ENCODE results near the gene INPP5J. TPM values are rescaled to one million over a fixed set of nuclear protein-coding genes. Genes with fewer than 3 reads are reported as not detected.
"Not testable (repeated sequence)": the region's sequence is repeated elsewhere in the genome, so short reads cannot be mapped to it uniquely, and the experiment has no call there.

Gene INPP5J
- total RNA-seq, 2 donors from 2014 or later = 0.29 to 0.37 TPM

DNA sequence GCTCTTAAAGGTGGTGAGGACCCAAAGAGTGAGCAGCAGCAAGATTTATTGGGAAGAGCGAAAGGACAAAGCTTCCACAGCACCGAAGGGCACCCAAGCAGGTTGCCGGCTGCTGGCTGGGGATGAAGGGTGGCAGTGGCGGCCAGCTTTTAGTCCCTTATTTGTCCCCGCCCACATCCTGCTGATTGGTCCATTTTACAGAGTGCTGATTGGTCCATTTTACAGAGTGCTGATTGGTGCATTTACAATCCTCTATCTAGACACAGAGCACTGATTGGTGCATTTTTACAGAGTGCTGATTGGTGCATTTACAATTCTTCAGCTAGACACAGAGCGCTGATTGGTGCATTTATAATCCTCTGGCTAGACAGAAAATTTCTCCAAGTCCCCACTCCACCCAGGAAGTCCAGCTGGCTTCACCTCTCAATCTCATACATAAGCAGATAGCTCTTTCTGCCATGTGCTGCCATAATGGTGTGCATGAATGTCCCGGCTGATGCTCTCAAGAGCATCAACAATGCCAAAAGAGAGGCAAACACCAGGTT is 10.1 kb upstream of the INPP5J start:
- not testable (repeated sequence) for H3K27me3 Mint-ChIP-seq (ENCODE audit: low read depth); H3K9me3 Mint-ChIP-seq; H3K36me3 Mint-ChIP-seq (ENCODE audit: insufficient read depth in 2 of 2); H3K4me1 Mint-ChIP-seq (ENCODE audit: low read depth); H3K4me3 Mint-ChIP-seq; H3K27ac Mint-ChIP-seq; DNase-seq; ATAC-seq (replicated peaks in 1 of 2)

DNA sequence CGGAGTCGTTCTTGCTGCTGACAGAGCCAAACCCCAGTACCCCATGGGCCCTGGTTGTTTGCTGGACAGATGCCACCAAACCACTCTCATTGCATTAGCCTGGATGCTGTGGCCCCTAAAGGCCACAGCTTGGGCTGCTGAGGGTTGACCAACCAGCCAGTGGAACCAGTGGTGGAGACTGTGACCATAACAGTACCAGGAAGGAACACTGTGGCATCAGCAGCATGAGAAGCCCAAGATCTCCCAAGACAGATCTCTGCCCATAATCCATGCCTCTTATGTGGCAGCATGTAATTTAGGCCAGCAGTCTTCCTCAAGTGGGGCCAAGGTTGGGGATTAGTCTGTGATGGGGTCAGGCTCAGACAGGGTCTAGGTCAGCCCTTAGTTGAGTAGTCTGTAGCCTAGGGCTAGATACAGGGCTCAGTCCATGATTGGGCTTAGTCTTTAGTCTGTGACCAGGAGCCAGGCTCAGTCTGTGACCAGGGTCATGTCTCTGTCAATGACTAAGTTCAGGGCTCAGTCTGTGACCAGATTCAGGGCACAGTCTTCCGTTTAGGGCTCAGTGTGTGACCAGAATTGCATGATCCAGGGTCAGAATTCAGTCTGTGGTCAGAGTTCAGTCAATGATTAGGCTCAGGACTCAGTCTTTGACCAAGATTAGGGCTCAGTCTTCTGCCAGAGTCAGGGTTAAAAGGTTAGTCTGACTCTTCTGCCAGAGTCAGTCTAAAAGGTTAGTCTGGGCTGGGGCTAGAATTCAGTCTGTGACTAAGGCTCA is 4.5 kb upstream of the INPP5J start:
- peaks cover 4% of the 10 kb centered on the region for H3K4me1 Mint-ChIP-seq (ENCODE audit: low read depth)
- no peaks in the 10 kb centered on the region for H3K36me3 Mint-ChIP-seq (ENCODE audit: insufficient read depth in 2 of 2)
- H3K27ac Mint-ChIP-seq = no peak overlapping the region
- no peak for ATAC-seq (replicated peaks in 1 of 2)
- no peaks in the 10 kb centered on the region for H3K27me3 Mint-ChIP-seq (ENCODE audit: low read depth)
- DNase-seq = no peak
- no peak overlapping the region for H3K4me3 Mint-ChIP-seq
- H3K9me3 Mint-ChIP-seq = no peaks in the 10 kb centered on the region

DNA sequence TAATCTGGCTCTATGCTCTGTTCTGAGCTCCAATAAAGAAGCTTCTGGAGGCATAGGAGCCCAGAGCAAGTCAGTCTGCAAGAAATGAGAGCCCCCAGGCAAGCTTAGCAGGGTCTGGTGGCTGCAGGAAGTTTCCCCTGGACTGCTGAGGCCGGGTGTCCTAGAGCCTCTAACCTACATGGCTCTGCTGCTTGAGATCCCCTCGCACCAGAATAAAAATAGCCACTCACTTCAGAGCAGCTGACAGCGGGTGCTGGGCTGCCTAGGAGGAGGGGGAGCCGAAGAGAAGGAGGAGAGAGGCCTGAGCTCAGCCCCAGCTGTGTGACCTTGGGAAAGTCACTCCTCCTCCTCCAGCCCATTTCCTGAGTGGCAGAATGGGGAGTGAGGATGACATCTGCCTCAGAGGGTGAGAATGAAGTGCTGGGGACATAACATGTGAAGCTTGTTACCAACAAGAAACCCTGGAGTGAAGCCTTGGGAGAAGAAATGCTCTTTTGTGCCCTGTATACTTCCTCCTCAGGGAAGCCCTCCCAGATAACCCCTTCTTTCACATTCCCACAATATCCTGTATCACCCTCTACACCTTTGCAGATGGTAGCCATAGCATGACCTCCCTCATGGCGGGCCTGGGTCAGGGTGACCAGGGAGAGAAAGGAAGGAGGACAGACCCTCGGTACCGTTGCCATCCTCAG is 3.6 kb upstream of the INPP5J start:
- no peak for ATAC-seq (replicated peaks in 1 of 2)
- Mint-ChIP-seq H3K4me1 (ENCODE audit: low read depth) (peaks cover 4% of the 10 kb centered on the region), H3K27ac (no peak overlapping the region), H3K36me3 (ENCODE audit: insufficient read depth in 2 of 2) (no peaks in the 10 kb centered on the region), H3K9me3 (no peaks in the 10 kb centered on the region), H3K27me3 (ENCODE audit: low read depth) (no peaks in the 10 kb centered on the region), H3K4me3 (no peak overlapping the region)
- no peak for DNase-seq

DNA sequence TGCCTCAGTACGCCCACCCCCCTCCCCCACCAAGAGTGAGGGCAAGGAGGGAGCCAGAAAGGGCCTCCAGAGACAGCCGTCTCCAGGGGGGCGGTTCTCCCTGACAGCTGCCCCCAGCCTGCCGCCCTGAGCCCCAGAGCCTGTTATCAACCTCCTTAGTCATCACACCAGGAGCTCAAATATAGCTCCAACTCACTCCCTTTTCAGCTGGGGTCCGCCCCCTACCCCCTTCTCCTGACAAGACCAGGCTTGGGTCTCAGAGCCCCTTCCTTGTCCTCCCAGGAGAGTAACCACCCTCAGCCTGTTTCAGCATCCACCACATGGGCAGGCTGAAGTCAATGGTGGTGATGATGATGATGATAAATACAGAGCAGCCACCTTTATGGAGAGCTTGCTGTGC is 2.5 kb upstream of the INPP5J start:
- no peak overlapping the region for H3K4me3 Mint-ChIP-seq
- H3K27ac Mint-ChIP-seq = no peak overlapping the region
- H3K27me3 Mint-ChIP-seq (ENCODE audit: low read depth) = no peaks in the 10 kb centered on the region
- DNase-seq (no peak), ATAC-seq (replicated peaks in 1 of 2) (no peak)
- H3K9me3 Mint-ChIP-seq = no peaks in the 10 kb centered on the region
- peaks cover 4% of the 10 kb centered on the region for H3K4me1 Mint-ChIP-seq (ENCODE audit: low read depth)
- H3K36me3 Mint-ChIP-seq (ENCODE audit: insufficient read depth in 2 of 2) = no peaks in the 10 kb centered on the region

DNA sequence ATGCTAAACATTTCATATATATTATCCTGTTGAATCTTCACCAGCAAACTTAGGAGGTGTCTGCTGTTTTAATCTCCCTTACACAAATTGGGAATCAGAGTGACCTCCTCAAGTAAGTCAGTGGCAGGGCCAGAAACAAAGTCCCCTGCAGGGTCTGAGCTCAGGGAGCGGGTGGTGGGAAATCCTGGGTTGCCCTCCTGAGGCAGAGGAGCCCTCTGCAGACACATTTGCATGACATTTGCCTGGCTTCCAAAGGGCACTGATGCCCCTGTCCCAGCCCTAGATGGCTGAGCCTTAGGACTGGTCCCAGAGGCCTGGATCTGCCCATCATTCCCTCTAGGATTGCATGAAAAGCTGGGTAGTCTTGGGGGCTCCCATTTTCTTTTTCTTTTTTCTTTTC is 2.1 kb upstream of the INPP5J start:
- DNase-seq (no peak), ATAC-seq (replicated peaks in 1 of 2) (no peak)
- Mint-ChIP-seq H3K27me3 (ENCODE audit: low read depth) (no peaks in the 10 kb centered on the region), H3K4me3 (no peak overlapping the region), H3K27ac (no peak overlapping the region), H3K4me1 (ENCODE audit: low read depth) (peaks cover 4% of the 10 kb centered on the region), H3K9me3 (no peaks in the 10 kb centered on the region), H3K36me3 (ENCODE audit: insufficient read depth in 2 of 2) (no peaks in the 10 kb centered on the region)

DNA sequence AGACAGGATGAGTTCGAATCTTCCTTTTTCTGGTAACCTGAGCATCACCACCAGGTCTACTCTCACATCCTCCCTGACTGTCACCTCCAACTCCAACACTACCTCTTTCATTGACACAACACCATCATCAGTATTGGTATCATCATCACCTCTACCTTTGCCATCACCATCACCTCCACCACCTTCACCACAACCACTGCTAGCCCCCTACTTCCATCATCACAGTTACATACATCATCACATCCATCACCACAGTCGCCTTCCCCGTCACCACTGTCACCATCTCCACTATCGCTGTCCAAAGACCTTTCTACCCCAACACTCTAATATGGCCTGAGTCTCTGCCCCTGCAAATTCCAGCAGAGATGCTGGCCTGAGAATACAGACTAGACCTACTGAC is 1.4 kb upstream of the INPP5J start:
- Mint-ChIP-seq H3K27me3 (ENCODE audit: low read depth) (no peaks in the 10 kb centered on the region), H3K4me3 (no peak overlapping the region), H3K36me3 (ENCODE audit: insufficient read depth in 2 of 2) (no peaks in the 10 kb centered on the region), H3K4me1 (ENCODE audit: low read depth) (peaks cover 4% of the 10 kb centered on the region), H3K9me3 (no peaks in the 10 kb centered on the region), H3K27ac (no peak overlapping the region)
- DNase-seq (no peak), ATAC-seq (replicated peaks in 1 of 2) (no peak)

DNA sequence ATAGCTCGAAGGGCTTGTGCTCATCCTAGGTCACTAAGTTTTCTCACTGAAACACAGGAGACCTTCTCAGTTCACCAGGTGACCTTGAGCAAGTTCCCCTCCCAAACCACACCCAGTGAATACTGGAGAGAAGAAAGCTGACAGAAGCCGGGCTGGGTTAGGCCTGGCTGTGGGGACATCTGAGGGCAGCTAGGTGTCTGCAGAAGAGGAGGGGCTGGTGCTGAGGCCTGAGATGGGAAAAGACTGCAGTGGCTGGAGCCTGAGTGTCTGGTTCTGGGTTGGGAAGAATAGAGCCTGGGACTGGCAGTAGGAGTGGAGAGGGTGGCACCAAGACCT is 602 bp upstream of the INPP5J start:
- Mint-ChIP-seq H3K36me3 (ENCODE audit: insufficient read depth in 2 of 2) (no peaks in the 10 kb centered on the region), H3K4me1 (ENCODE audit: low read depth) (peaks cover 4% of the 10 kb centered on the region), H3K4me3 (no peak overlapping the region), H3K27me3 (ENCODE audit: low read depth) (no peaks in the 10 kb centered on the region), H3K27ac (no peak overlapping the region), H3K9me3 (no peaks in the 10 kb centered on the region)
- no peak for DNase-seq
- no peak for ATAC-seq (replicated peaks in 1 of 2)

DNA sequence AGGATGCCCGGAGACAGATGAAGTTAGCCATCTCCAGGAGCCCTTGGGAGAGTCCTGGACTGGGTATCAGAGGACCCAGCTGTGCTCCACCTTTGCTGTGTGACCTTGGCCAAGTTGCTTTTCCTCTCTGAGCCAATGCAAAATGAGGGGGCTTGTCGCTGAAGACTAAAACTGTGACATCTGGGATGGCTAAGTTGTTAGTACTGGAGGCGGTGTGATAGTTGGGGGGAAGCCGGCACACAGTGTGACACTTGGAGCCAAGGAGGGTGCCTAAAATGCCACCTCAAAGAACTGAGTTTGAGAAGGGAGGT is 481 bp downstream of the INPP5J start:
- H3K36me3 Mint-ChIP-seq (ENCODE audit: insufficient read depth in 2 of 2) = no peaks in the 10 kb centered on the region
- no peak overlapping the region for H3K27ac Mint-ChIP-seq
- ATAC-seq (replicated peaks in 1 of 2) (no peak), DNase-seq (no peak)
- H3K27me3 Mint-ChIP-seq (ENCODE audit: low read depth) = no peaks in the 10 kb centered on the region
- H3K4me1 Mint-ChIP-seq (ENCODE audit: low read depth) = peaks cover 4% of the 10 kb centered on the region
- H3K9me3 Mint-ChIP-seq = no peaks in the 10 kb centered on the region
- H3K4me3 Mint-ChIP-seq = no peak overlapping the region

DNA sequence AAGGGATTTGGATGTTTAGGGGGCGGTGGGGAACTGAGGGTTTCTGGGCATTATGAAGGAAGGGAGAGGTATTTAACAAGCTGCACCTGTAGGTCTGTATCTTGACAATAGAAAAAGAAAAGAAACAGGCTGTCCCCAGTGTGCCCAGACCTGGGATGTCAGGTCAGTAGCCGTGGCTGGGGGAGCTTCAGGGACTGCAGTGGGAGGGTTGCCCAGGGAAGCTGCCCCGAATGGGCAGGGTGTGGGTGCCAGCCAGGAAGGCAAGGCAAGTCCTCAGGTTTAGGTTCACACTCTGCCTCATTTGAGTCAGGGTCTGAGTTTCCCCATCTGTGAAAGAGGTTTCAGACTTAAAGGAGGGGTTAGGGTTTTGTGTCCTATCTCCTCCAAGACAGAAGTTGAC is 1.5 kb downstream of the INPP5J start:
- DNase-seq = no peak
- no peak for ATAC-seq (replicated peaks in 1 of 2)
- no peaks in the 10 kb centered on the region for H3K9me3 Mint-ChIP-seq
- peaks cover 4% of the 10 kb centered on the region for H3K4me1 Mint-ChIP-seq (ENCODE audit: low read depth)
- no peak overlapping the region for H3K27ac Mint-ChIP-seq
- no peak overlapping the region for H3K4me3 Mint-ChIP-seq
- H3K36me3 Mint-ChIP-seq (ENCODE audit: insufficient read depth in 2 of 2) = no peaks in the 10 kb centered on the region
- no peaks in the 10 kb centered on the region for H3K27me3 Mint-ChIP-seq (ENCODE audit: low read depth)

DNA sequence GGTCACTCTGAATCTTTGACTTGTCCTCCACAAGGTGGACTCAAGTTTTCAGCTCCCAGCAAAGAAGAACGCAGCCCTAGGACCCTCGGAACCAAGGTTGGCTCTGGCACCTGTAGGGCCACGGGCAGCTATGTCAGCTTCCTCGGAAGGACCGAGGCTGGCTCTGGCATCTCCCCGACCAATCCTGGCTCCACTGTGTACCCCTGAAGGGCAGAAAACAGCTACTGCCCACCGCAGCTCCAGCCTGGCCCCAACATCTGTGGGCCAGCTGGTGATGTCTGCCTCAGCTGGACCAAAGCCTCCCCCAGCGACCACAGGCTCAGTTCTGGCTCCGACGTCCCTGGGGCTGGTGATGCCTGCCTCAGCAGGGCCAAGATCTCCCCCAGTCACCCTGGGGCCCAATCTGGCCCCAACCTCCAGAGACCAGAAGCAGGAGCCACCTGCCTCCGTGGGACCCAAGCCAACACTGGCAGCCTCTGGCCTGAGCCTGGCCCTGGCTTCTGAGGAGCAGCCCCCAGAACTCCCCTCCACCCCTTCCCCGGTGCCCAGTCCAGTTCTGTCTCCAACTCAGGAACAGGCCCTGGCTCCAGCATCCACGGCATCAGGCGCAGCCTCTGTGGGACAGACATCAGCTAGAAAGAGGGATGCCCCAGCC is 2.2 kb downstream of the INPP5J start:
- Mint-ChIP-seq H3K4me1 (ENCODE audit: low read depth) (peaks cover 4% of the 10 kb centered on the region), H3K27ac (no peak overlapping the region), H3K4me3 (no peak overlapping the region), H3K36me3 (ENCODE audit: insufficient read depth in 2 of 2) (no peaks in the 10 kb centered on the region), H3K27me3 (ENCODE audit: low read depth) (no peaks in the 10 kb centered on the region), H3K9me3 (no peaks in the 10 kb centered on the region)
- ATAC-seq (replicated peaks in 1 of 2) = peak in 1 of 2 donors; percentile 9
- no peak for DNase-seq

DNA sequence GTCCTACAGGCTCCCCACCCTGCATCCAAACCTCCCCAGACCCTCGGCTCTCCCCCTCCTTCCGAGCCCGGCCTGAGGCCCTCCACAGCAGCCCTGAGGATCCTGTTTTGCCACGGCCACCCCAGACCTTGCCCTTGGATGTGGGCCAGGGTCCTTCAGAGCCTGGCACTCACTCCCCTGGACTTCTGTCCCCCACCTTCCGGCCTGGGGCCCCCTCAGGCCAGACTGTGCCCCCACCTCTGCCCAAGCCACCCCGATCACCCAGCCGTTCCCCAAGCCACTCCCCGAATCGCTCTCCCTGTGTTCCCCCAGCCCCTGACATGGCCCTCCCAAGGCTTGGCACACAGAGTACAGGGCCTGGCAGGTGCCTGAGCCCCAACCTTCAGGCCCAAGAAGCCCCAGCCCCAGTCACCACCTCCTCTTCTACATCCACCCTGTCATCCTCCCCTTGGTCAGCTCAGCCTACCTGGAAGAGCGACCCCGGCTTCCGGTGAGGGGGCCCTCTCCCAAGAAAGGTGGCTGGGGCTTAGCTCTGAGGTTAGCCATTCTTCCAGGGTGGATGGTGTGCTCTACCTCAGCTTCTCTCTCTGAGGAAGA is 2.9 kb downstream of the INPP5J start:
- Mint-ChIP-seq H3K27me3 (ENCODE audit: low read depth) (no peaks in the 10 kb centered on the region), H3K4me3 (no peak overlapping the region), H3K4me1 (ENCODE audit: low read depth) (peaks cover 4% of the 10 kb centered on the region), H3K36me3 (ENCODE audit: insufficient read depth in 2 of 2) (no peaks in the 10 kb centered on the region), H3K9me3 (no peaks in the 10 kb centered on the region), H3K27ac (no peak overlapping the region)
- ATAC-seq (replicated peaks in 1 of 2) = no peak
- DNase-seq = no peak

DNA sequence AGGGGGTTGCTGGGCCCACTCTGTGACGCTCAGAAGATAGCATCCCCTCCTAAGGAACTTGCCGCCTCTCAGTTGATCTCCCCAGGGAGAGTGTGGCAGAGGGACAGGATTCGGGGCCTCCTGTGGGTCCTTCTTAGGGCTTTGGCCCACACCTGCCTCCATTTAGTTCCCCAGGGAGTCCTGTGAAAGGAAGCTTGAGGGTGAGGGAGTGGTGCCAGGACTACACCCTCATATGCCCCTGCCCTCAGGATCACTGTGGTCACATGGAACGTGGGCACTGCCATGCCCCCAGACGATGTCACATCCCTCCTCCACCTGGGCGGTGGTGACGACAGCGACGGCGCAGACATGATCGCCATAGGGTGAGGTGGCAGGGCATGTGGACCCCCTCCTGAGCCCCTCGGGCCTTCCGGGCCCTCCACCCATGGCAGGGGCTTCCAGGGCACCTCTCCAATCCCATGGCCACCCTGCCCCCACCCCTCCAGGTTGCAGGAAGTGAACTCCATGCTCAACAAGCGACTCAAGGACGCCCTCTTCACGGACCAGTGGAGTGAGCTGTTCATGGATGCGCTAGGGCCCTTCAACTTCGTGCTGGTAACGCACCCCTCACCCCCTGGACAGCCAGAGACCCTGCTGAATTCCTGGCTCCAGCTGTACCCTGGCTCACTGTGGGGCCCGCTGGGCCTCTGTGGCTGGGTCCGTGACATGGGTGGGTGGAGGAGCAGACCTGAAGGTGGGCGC is 3.5 kb downstream of the INPP5J start:
- no peak for ATAC-seq (replicated peaks in 1 of 2)
- DNase-seq = no peak
- H3K4me1 Mint-ChIP-seq (ENCODE audit: low read depth) = peaks cover 4% of the 10 kb centered on the region
- no peak overlapping the region for H3K27ac Mint-ChIP-seq
- no peak overlapping the region for H3K4me3 Mint-ChIP-seq
- no peaks in the 10 kb centered on the region for H3K36me3 Mint-ChIP-seq (ENCODE audit: insufficient read depth in 2 of 2)
- H3K9me3 Mint-ChIP-seq = no peaks in the 10 kb centered on the region
- H3K27me3 Mint-ChIP-seq (ENCODE audit: low read depth) = no peaks in the 10 kb centered on the region

DNA sequence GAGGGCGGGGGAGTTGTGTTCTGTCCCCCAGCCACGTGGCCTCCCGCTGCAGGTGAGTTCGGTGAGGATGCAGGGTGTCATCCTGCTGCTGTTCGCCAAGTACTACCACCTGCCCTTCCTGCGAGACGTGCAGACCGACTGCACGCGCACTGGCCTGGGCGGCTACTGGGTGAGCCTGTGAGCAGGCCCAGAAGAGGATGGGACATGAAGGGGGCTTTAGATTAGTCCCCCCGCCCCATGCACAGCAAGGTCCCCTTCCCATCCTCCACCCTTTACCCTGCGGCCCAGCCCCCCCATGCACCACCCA is 4.1 kb downstream of the INPP5J start:
- DNase-seq = no peak
- H3K27me3 Mint-ChIP-seq (ENCODE audit: low read depth) = no peaks in the 10 kb centered on the region
- ATAC-seq (replicated peaks in 1 of 2) = no peak
- no peak overlapping the region for H3K27ac Mint-ChIP-seq
- H3K4me3 Mint-ChIP-seq = no peak overlapping the region
- no peaks in the 10 kb centered on the region for H3K9me3 Mint-ChIP-seq
- H3K36me3 Mint-ChIP-seq (ENCODE audit: insufficient read depth in 2 of 2) = no peaks in the 10 kb centered on the region
- H3K4me1 Mint-ChIP-seq (ENCODE audit: low read depth) = peaks cover 4% of the 10 kb centered on the region
